H9 (cell line): Measurements from ENCODE around the gene GLIPR2. TPM values are rescaled to one million over a fixed set of nuclear protein-coding genes. Genes with fewer than 3 reads are reported as not detected.

Experiments
- DNase-seq: peaks from one replicate; pipeline ENCODE4 v3.0.0-alpha.2; 2017
- H2AFZ ChIP-seq: one replicate; pipeline ENCODE4 v1.6.1; 2013; ENCODE audit warnings: mild to moderate bottlenecking, low read length, control low read depth, moderate library complexity
- H2AK5ac ChIP-seq: 2 replicates; pipeline ENCODE4 v1.6.1; 2013; ENCODE audit warnings: low read length, control low read depth, mixed read lengths; ENCODE audit not compliant: insufficient read length
- H2BK120ac ChIP-seq: one replicate; pipeline ENCODE4 v1.6.1; 2013; ENCODE audit warnings: low read depth, mild to moderate bottlenecking, low read length, control low read depth, inconsistent platforms; ENCODE audit not compliant: poor library complexity, severe bottlenecking
- H2BK12ac ChIP-seq: 2 replicates; pipeline ENCODE4 v1.6.1; 2013; ENCODE audit warnings: low read length, control low read depth, mixed read lengths, low read depth; ENCODE audit not compliant: insufficient read length
- H2BK15ac ChIP-seq: 2 replicates; pipeline ENCODE4 v1.6.1; 2013; ENCODE audit warnings: low read depth, low read length, control low read depth
- H2BK20ac ChIP-seq: one replicate; pipeline ENCODE4 v1.6.1; 2013; ENCODE audit warnings: low read depth, mild to moderate bottlenecking, low read length, control low read depth, inconsistent platforms; ENCODE audit not compliant: poor library complexity, severe bottlenecking
- H2BK5ac ChIP-seq: 2 replicates; pipeline ENCODE4 v1.6.1; 2013; ENCODE audit warnings: low read length, control low read depth, mixed read lengths; ENCODE audit not compliant: insufficient read length
- H3K14ac ChIP-seq: 2 replicates; pipeline ENCODE4 v1.6.1; 2013; ENCODE audit warnings: low read length, control low read depth; ENCODE audit not compliant: insufficient read depth
- H3K18ac ChIP-seq: 2 replicates; pipeline ENCODE4 v1.6.1; 2013; ENCODE audit warnings: low read depth, mild to moderate bottlenecking, mixed read lengths, low read length, control low read depth; ENCODE audit not compliant: insufficient read length
- H3K23ac ChIP-seq: 2 replicates; pipeline ENCODE4 v1.6.1; 2013; ENCODE audit warnings: low read length, control low read depth, mixed read lengths, low read depth; ENCODE audit not compliant: insufficient read length
- H3K23me2 ChIP-seq: 2 replicates; pipeline ENCODE4 v1.6.1; 2013; ENCODE audit warnings: low read depth, mild to moderate bottlenecking, mixed read lengths, low read length, control low read depth; ENCODE audit not compliant: insufficient read length, poor library complexity, severe bottlenecking
- H3K27ac ChIP-seq: 2 replicates; pipeline ENCODE4 v1.5.1; 2013; ENCODE audit warnings: low read length, control low read depth, mixed read lengths, low read depth; ENCODE audit not compliant: insufficient read length
- H3K27me3 ChIP-seq: 2 replicates; pipeline ENCODE4 v1.6.1; 2013; ENCODE audit warnings: low read length, control low read depth, inconsistent platforms; ENCODE audit not compliant: insufficient read depth
- H3K4ac ChIP-seq: 2 replicates; pipeline ENCODE4 v1.6.1; 2013; ENCODE audit warnings: low read depth, mild to moderate bottlenecking, control low read depth, inconsistent platforms, low read length, moderate library complexity
- H3K4me1 ChIP-seq: 2 replicates; pipeline ENCODE4 v1.6.1; 2013; ENCODE audit warnings: low read length, control low read depth, inconsistent platforms; ENCODE audit not compliant: insufficient read depth
- H3K4me2 ChIP-seq: 2 replicates; pipeline ENCODE4 v1.6.1; 2013; ENCODE audit warnings: low read length, control low read depth, mixed read lengths; ENCODE audit not compliant: insufficient read length, insufficient read depth
- H3K56ac ChIP-seq: 2 replicates; pipeline ENCODE4 v1.6.1; 2013; ENCODE audit warnings: low read depth, mild to moderate bottlenecking, mixed read lengths, low read length, control low read depth; ENCODE audit not compliant: insufficient read length
- H3K79me1 ChIP-seq: 2 replicates; pipeline ENCODE4 v1.6.1; 2013; ENCODE audit warnings: low read depth, mild to moderate bottlenecking, moderate library complexity, low read length, control low read depth, inconsistent platforms; ENCODE audit not compliant: insufficient read depth, poor library complexity, severe bottlenecking
- H3K79me2 ChIP-seq: 2 replicates; pipeline ENCODE4 v1.6.1; 2013; ENCODE audit warnings: low read length, control low read depth, inconsistent platforms; ENCODE audit not compliant: insufficient read depth
- H3K9ac ChIP-seq: 2 replicates; pipeline ENCODE4 v1.6.1; 2013; ENCODE audit warnings: low read length, control low read depth, mixed read lengths; ENCODE audit not compliant: insufficient read length; ENCODE audit errors: extremely low read depth
- H3K9me3 ChIP-seq: one replicate; pipeline ENCODE4 v1.6.1; 2013; ENCODE audit warnings: low read depth, low read length, inconsistent platforms; ENCODE audit not compliant: control insufficient read depth
- H3T11ph ChIP-seq: one replicate; pipeline ENCODE4 v1.6.1; 2013; ENCODE audit warnings: mild to moderate bottlenecking, low read length, control low read depth, inconsistent platforms
- H4K20me1 ChIP-seq: one replicate; pipeline ENCODE4 v1.6.1; 2013; ENCODE audit not compliant: control insufficient read depth, insufficient read length, insufficient read depth
- H4K5ac ChIP-seq: 2 replicates; pipeline ENCODE4 v1.6.1; 2013; ENCODE audit warnings: low read depth, mild to moderate bottlenecking, mixed read lengths, low read length, control low read depth; ENCODE audit not compliant: insufficient read length
- H4K8ac ChIP-seq: replicated peaks from 2 replicates; pipeline ENCODE4 v1.6.1; 2013; ENCODE audit warnings: low read length, control low read depth, mixed read lengths, low read depth; ENCODE audit not compliant: insufficient read length
- H4K91ac ChIP-seq: 2 replicates; pipeline ENCODE4 v1.6.1; 2013; ENCODE audit warnings: low read depth, mild to moderate bottlenecking, moderate library complexity, mixed read lengths, low read length, control low read depth; ENCODE audit not compliant: insufficient read length
- H3K27ac Mint-ChIP-seq, 3 experiments: 2 replicates in 2 of 3; 3 replicates in 1 of 3; pipeline ENCODE4 v1.8.0; 2020 to 2021; ENCODE audit warnings: mixed read lengths in 3 of 3, mild to moderate bottlenecking in 1 of 3, moderate library complexity in 1 of 3
- H3K27me3 Mint-ChIP-seq: 2 replicates; pipeline ENCODE4 v1.8.0; 2021; ENCODE audit warnings: low read depth, mild to moderate bottlenecking, moderate library complexity, mixed read lengths
- H3K36me3 Mint-ChIP-seq, 3 experiments: 2 replicates in 2 of 3; 3 replicates in 1 of 3; pipeline ENCODE4 v1.8.0; 2020 to 2021; ENCODE audit warnings: low read depth in 3 of 3, mixed read lengths in 3 of 3; ENCODE audit not compliant: insufficient read depth in 1 of 3
- H3K4me1 Mint-ChIP-seq, 2 experiments: 2 replicates each; pipeline ENCODE4 v1.8.0; 2020; ENCODE audit warnings: mixed read lengths in 2 of 2
- H3K4me3 Mint-ChIP-seq, 2 experiments: 2 replicates in 1 of 2; 3 replicates in 1 of 2; pipeline ENCODE4 v1.8.0; 2020 to 2021; ENCODE audit warnings: mild to moderate bottlenecking in 2 of 2, mixed read lengths in 2 of 2, moderate library complexity in 1 of 2
- H3K9me3 Mint-ChIP-seq, 2 experiments: 2 replicates in 1 of 2; 3 replicates in 1 of 2; pipeline ENCODE4 v1.8.0; 2020; ENCODE audit warnings: mild to moderate bottlenecking in 2 of 2, mixed read lengths in 2 of 2, moderate library complexity in 1 of 2
- whole genome bisulfite sequencing: extraction: QIAGEN DNeasy Blood & Tissue Kit; methylation state at CpG from one replicate; pipeline ENCODE4 v1.1.7; 2013; ENCODE audit warnings: missing lambda C conversion rate, low lambda C conversion rate, mixed read lengths; ENCODE audit not compliant: insufficient read length; ENCODE audit errors: extremely low coverage; 5-methylcytosine and 5-hydroxymethylcytosine counted together
- total RNA-seq: library from RNA; stranded (reverse); gene quantifications from 2 replicates; pipeline ENCODE4 v1.2.1, GENCODE V29; 2021
- TF ChIP-seq, protein P1 (sequence below): fragments of 200-600 bp; sonication (generic); conservative IDR thresholded peaks from 3 replicates; pipeline ENCODE4 v1.8.0; 2021; ENCODE audit warnings: antibody characterized with exemption, mild to moderate bottlenecking

The GLIPR2 gene
- total RNA-seq, 1 experiment from 2014 or later: 10.0 TPM

- no peak overlapping the region for H3K18ac ChIP-seq
- H3K4me1 Mint-ChIP-seq: peaks cover 23 to 26% of the 10 kb centered on the region in 2 experiments
- peaks cover 15 to 32% (median 30%) of the 10 kb centered on the region in 3 experiments; a peak in 6 of 7 replicates for H3K36me3 Mint-ChIP-seq
- no peak overlapping the region for H2AFZ ChIP-seq
- peak overlapping the region in 1 of 3 experiments; percentile 29; a peak in 2 of 7 replicates for H3K27ac Mint-ChIP-seq
- H3K23ac ChIP-seq: no peak overlapping the region
- H3K4ac ChIP-seq: no peak overlapping the region
- peaks cover 6% of the 10 kb centered on the region; the same call in 1 of the 2 replicates for H3K4me1 ChIP-seq
- H3K79me2 ChIP-seq: peaks cover 37% of the 10 kb centered on the region
- H4K20me1 ChIP-seq: no peaks in the 10 kb centered on the region
- no peak overlapping the region for H3K4me2 ChIP-seq
- no peaks in the 10 kb centered on the region; the same call in 1 of the 2 replicates for H3K27me3 Mint-ChIP-seq
- H2BK20ac ChIP-seq: no peak overlapping the region
- no peak overlapping the region; a peak in 1 of 5 replicates for H3K4me3 Mint-ChIP-seq
- no peak overlapping the region for H3T11ph ChIP-seq
- H4K8ac ChIP-seq: no peak overlapping the region
- no peaks in the 10 kb centered on the region for H3K27me3 ChIP-seq
- H3K56ac ChIP-seq: no peak overlapping the region
- H2AK5ac ChIP-seq: no peak overlapping the region
- H2BK120ac ChIP-seq: no peak overlapping the region
- no peak overlapping the region for H4K5ac ChIP-seq
- TF ChIP-seq, protein P1, sequence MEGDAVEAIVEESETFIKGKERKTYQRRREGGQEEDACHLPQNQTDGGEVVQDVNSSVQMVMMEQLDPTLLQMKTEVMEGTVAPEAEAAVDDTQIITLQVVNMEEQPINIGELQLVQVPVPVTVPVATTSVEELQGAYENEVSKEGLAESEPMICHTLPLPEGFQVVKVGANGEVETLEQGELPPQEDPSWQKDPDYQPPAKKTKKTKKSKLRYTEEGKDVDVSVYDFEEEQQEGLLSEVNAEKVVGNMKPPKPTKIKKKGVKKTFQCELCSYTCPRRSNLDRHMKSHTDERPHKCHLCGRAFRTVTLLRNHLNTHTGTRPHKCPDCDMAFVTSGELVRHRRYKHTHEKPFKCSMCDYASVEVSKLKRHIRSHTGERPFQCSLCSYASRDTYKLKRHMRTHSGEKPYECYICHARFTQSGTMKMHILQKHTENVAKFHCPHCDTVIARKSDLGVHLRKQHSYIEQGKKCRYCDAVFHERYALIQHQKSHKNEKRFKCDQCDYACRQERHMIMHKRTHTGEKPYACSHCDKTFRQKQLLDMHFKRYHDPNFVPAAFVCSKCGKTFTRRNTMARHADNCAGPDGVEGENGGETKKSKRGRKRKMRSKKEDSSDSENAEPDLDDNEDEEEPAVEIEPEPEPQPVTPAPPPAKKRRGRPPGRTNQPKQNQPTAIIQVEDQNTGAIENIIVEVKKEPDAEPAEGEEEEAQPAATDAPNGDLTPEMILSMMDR: no peak
- H3K9me3 Mint-ChIP-seq: no peaks in the 10 kb centered on the region
- H3K27ac ChIP-seq: no peak overlapping the region
- H3K14ac ChIP-seq: no peak overlapping the region
- DNase-seq: no peak
- no peak overlapping the region for H4K91ac ChIP-seq
- H3K23me2 ChIP-seq: peaks cover 10% of the 10 kb centered on the region
- no peak overlapping the region for H3K9ac ChIP-seq
- H3K9me3 ChIP-seq: no peaks in the 10 kb centered on the region
- WGBS: no CpG with 5 or more reads among the region's 4 CpGs
- H2BK15ac ChIP-seq: no peak overlapping the region
- H2BK12ac ChIP-seq: no peak overlapping the region
- H2BK5ac ChIP-seq: no peak overlapping the region
- H3K79me1 ChIP-seq: peaks cover 13% of the 10 kb centered on the region
Measured at GRCh38 chr9:36194326-36195000, 57.9 kb downstream of the GLIPR2 start.
